Thyroid gland (tissue), 4 donors: ENCODE measurements around the gene KCNJ6.

Experiments
- POLR2A ChIP-seq, 2 donors: fragments of 450-650 bp; IDR thresholded peaks; one replicate each; pipeline ENCODE4 v1.6.1; 2017; ENCODE audit warnings: antibody characterized with exemption in 2 of 2, mild to moderate bottlenecking in 2 of 2, moderate library complexity in 1 of 2
- TF ChIP-seq, protein P1 (sequence below), 6 experiments: fragments of 200-600 bp in 3 of 6; fragments of 450-650 bp in 3 of 6; sonication (generic) in 3 of 6; IDR thresholded peaks; one replicate each; pipeline ENCODE4 v1.5.1; 2016 to 2019; ENCODE audit warnings: antibody characterized with exemption in 6 of 6, mild to moderate bottlenecking in 2 of 6, inconsistent platforms in 1 of 6, moderate library complexity in 1 of 6

DNA sequence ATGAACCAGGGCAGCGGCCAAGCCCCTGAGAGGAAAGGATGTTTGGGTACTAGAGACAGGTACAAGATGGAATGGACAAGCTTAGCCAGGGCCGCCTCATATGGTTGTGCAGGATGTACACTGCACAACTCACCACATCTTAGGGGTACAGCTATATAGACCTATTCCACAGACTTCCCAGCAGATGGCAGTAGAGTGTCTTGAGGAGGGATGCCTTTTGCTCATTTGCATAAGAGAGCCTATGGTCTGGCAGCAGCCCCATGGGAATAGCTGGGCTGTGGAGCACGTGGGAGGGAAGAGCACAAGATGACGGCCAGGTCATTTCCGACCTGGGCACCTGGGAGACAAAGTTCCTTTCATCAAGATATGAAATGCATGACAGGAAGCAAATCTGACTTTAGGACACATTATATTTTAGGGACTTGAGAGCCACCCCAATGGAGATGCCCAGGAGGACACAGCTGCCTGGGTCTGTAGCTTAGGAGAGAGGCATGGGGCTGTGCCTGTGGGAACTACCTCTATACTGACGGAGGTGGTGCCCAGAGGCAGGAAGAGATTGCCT lies 215.5 kb downstream of the KCNJ6 start:
- TF ChIP-seq POLR2A (IDR thresholded peaks at IDR 0.05): no peak
- TF ChIP-seq, protein P1, sequence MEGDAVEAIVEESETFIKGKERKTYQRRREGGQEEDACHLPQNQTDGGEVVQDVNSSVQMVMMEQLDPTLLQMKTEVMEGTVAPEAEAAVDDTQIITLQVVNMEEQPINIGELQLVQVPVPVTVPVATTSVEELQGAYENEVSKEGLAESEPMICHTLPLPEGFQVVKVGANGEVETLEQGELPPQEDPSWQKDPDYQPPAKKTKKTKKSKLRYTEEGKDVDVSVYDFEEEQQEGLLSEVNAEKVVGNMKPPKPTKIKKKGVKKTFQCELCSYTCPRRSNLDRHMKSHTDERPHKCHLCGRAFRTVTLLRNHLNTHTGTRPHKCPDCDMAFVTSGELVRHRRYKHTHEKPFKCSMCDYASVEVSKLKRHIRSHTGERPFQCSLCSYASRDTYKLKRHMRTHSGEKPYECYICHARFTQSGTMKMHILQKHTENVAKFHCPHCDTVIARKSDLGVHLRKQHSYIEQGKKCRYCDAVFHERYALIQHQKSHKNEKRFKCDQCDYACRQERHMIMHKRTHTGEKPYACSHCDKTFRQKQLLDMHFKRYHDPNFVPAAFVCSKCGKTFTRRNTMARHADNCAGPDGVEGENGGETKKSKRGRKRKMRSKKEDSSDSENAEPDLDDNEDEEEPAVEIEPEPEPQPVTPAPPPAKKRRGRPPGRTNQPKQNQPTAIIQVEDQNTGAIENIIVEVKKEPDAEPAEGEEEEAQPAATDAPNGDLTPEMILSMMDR (IDR thresholded peaks at IDR 0.05): peak; percentile 23 to 73 (median 52)
